Measurements from ENCODE around the gene STXBP1. TPM values are rescaled to one million over a fixed set of nuclear protein-coding genes. Genes with fewer than 3 reads are reported as not detected.

Gene STXBP1
- total and polyA plus RNA-seq, 9 of the 15 experiments (the other 6 are each of a cell fraction or from before 2014, with no cell fraction given) = 4.6 to 35.1 (median 9.7) TPM

- in situ Hi-C loops (cut with MboI) = loop anchor here (5.0 to 10.0 kb wide), 5 partner anchors 88 to 385 kb away; partner anchors contain the start of genes AK1, ST6GALNAC4 and TOR2A
- TF ChIP-seq ATF6 (CRISPR knock-in tag; IDR thresholded peaks at IDR 0.05) (no peak), ZNF561 (CRISPR knock-in tag; conservative IDR thresholded peaks at IDR 0.05) (no peak), RBFOX2 (IDR thresholded peaks at IDR 0.05; ENCODE audit: low read depth, low read length) (no peak), ZNF316 (IDR thresholded peaks at IDR 0.05) (no peak), NR2C1 (IDR thresholded peaks at IDR 0.05) (0 out of 2 replicates have a peak, but pooled peaks have one; percentile 13), NR2C1 (tag; IDR thresholded peaks at IDR 0.05) (no peak), TRIM28 (IDR thresholded peaks at IDR 0.05) (no peak), MYBL2 (IDR thresholded peaks at IDR 0.05; ENCODE audit: low read depth) (no peak), MYBL2 (CRISPR knock-in tag; IDR thresholded peaks at IDR 0.05; ENCODE audit: borderline replicate concordance) (no peak), MCM7 (IDR thresholded peaks at IDR 0.05) (no peak), FOXM1 (IDR thresholded peaks at IDR 0.05; ENCODE audit: low read depth) (no peak), FOXM1 (CRISPR knock-in tag; IDR thresholded peaks at IDR 0.05; ENCODE audit: low read depth) (no peak), POLR2H (tag; IDR thresholded peaks at IDR 0.05; ENCODE audit: low read depth) (no peak), CEBPB (tag; IDR thresholded peaks at IDR 0.05) (no peak), WHSC1 (IDR thresholded peaks at IDR 0.05; ENCODE audit: low read length) (no peak), CREB3 (tag; conservative IDR thresholded peaks at IDR 0.05; ENCODE audit: low read depth) (no peak), ILK (tag; IDR thresholded peaks at IDR 0.05; ENCODE audit: borderline replicate concordance, low read depth) (no peak), TCFL5 (CRISPR knock-in tag; conservative IDR thresholded peaks at IDR 0.05) (no peak), CTCF (IDR thresholded peaks at IDR 0.05 in 2 of 3, conservative IDR thresholded peaks at IDR 0.05 in 1 of 3; ENCODE audit: insufficient read depth in 2 of 3, low read depth in 1 of 3, low read length in 3 of 3) (peak; percentile 87 to 96 (median 92)), ZNF134 (CRISPR knock-in tag; conservative IDR thresholded peaks at IDR 0.05) (no peak)
Measured at GRCh38 chr9:127589955-127590370, 22.1 kb upstream of the STXBP1 start.

More at GRCh38 chr9:127589955-127590370, 22.1 kb upstream of the STXBP1 start:
- FAIRE-seq (peak; percentile 92), DNase-seq (ENCODE audit: extremely low read depth in 1 of 4, low spot score in 3 of 4) (peak; percentile 74 to 80 (median 78)), ATAC-seq (peak; percentile 83)
- 5% methylated on average over 8 of the region's 8 CpGs for WGBS (ENCODE audit: insufficient coverage, low coverage, missing lambda C conversion rate)
- BruUV-seq (replicated peaks) = no TSS peak
- no peaks in the 10 kb centered on the region for H3K79me2 ChIP-seq (ENCODE audit: control insufficient read depth, insufficient read depth, low read length)
- H2AFZ ChIP-seq (ENCODE audit: low read depth, low read length) = 0 out of 2 replicates have a peak overlapping the region, but pooled peaks have one; percentile 4
- H3K4me1 ChIP-seq (replicated peaks in 1 of 2; ENCODE audit: control insufficient read depth in 2 of 2, insufficient read depth in 2 of 2, low read length in 2 of 2) = peaks cover 0 to 5% of the 10 kb centered on the region in 2 experiments; a peak in 2 of 5 replicates
- no peaks in the 10 kb centered on the region for H3K36me3 ChIP-seq (ENCODE audit: control insufficient read depth, insufficient read depth, low read length)
- no peak overlapping the region for H3K9ac ChIP-seq (ENCODE audit: insufficient read depth in 1 of 2, low read depth in 2 of 2, low read length in 2 of 2)
- no peak overlapping the region for H3K27ac ChIP-seq (ENCODE audit: extremely low read depth, low read depth, low read length)
- H3K9me3 ChIP-seq (replicated peaks; ENCODE audit: control insufficient read depth, insufficient read depth, low read depth, low read length) = no peaks in the 10 kb centered on the region
- no peak overlapping the region for H3K4me2 ChIP-seq (ENCODE audit: insufficient read depth, low read length)
- H3K9me1 ChIP-seq (ENCODE audit: control insufficient read depth, insufficient read depth, low read length) = no peaks in the 10 kb centered on the region
- intact Hi-C loops (cut with micrococcal nuclease) = loop anchor here (1.0 to 10.0 kb wide), 6 partner anchors 68 to 332 kb away; partner anchors contain the start of gene AK1
- H3K4me3 ChIP-seq = no peak overlapping the region
- CTCF ChIA-PET (ENCODE audit: low intra/inter-chr PET ratio) = interaction anchor here (1.0 to 2.5 kb wide), 5 partner anchors 86 to 332 kb away, joined by 3 to 49 read pairs (median 3); partner anchors contain the start of genes CDK9 and TOR2A
- no peaks in the 10 kb centered on the region for H4K20me1 ChIP-seq (replicated peaks; ENCODE audit: control insufficient read depth, insufficient read depth, low read length)
- POLR2A ChIA-PET = interaction anchor here (0.6 to 1.4 kb wide), 2 partner anchors 14 to 17 kb away, joined by 3 to 4 read pairs; no protein-coding TSS in a partner anchor
- no peaks in the 10 kb centered on the region for H3K27me3 ChIP-seq (ENCODE audit: control insufficient read depth in 2 of 2, insufficient read depth in 2 of 2, low read length in 2 of 2)

Measured in K562 (cell line).